ENCODE measurements around the gene ETDB. TPM values are rescaled to one million over a fixed set of nuclear protein-coding genes. Genes with fewer than 3 reads are reported as not detected.

The ETDB gene
- total RNA-seq: not detected in 2 replicates

DNA sequence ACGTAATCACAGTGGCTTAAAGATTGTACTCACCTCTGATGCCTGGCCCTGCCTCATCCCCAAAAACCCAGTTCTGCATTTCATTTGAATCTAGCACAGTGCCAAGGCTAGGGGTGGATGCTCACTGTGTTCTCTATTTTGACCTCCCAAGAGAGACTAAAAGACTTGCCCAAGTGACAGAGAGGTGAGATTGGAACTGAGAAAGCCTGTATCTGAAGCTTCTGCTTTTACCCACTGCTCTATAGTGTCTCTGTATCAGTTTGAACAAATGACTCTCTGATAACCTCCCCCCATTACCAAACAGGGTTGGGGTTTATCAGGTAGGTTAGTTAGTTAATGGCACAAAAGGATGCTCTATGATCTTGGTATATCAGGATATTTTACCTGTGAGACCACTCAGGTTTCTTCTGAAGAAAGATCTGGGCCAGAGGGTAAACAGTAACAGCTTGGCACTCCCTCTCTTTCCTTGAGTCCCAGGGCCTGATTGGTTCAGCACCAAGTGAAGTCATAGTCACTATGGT is at the start of gene ETDB:
TSS of gene ETDB (minus strand) at position 471 of the 521 bp plus-strand sequence. CDS start 1,265 bp downstream, outside the sequence.

Other genes with a start within 250 kb of the ETDB start
- 14.0 and 14.6 TPM in 2 replicates for gene MOSPD1, start 205.3 kb downstream of the ETDB start, total RNA-seq
- 2.8 and 3.6 TPM in 2 replicates for gene SMIM10, start 129.5 kb downstream of the ETDB start, total RNA-seq
- 11.2 and 12.0 TPM in 2 replicates for gene RTL8B, start 98.0 kb downstream of the ETDB start, total RNA-seq
- gene RTL8C, start 88.2 kb downstream of the ETDB start, total RNA-seq: 40.9 and 52.3 TPM in 2 replicates
- 8.9 and 10.1 TPM in 2 replicates for gene RTL8A, start 68.4 kb downstream of the ETDB start, total RNA-seq
- gene SMIM10L2B, start 21.8 kb downstream of the ETDB start, total RNA-seq: 4.9 TPM in 2 replicates
- gene CT55, start 50.9 kb upstream of the ETDB start, total RNA-seq: not detected in 2 replicates
- gene ETDA, start 131.5 kb upstream of the ETDB start, total RNA-seq: not detected in 2 replicates
- gene ETDC, start 189.0 kb upstream of the ETDB start, total RNA-seq: not detected in 2 replicates
- gene ZNF75D, start 223.6 kb upstream of the ETDB start, total RNA-seq: 7.8 and 10.4 TPM in 2 replicates
- gene ZNF449, start 224.3 kb upstream of the ETDB start, total RNA-seq: 12.3 and 12.5 TPM in 2 replicates